ENCODE measurements around the gene TEX13D.

DNA sequence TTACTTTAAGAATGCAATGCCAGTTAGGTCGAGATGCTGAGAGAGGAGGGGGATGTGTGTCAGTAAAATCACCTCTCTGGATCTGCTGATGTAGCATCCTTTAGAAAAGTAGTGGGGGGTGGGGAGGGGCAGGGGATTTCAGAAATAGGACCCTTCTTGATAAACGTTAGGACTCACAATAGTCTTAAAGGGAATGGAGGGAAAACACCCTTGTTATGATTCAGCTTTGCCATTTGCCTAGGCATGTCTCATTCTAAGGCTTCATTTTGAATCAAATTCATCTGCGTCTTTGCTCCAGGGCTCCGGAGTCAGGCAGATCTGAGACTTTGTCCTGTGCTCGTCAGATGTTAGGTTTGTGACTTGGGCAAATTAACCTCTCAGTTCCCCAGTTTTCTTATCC, 14.8 kb downstream of the TEX13D start:
- no peak for TF ChIP-seq POLR2A (IDR thresholded peaks at IDR 0.05)
- TF ChIP-seq, protein P1, sequence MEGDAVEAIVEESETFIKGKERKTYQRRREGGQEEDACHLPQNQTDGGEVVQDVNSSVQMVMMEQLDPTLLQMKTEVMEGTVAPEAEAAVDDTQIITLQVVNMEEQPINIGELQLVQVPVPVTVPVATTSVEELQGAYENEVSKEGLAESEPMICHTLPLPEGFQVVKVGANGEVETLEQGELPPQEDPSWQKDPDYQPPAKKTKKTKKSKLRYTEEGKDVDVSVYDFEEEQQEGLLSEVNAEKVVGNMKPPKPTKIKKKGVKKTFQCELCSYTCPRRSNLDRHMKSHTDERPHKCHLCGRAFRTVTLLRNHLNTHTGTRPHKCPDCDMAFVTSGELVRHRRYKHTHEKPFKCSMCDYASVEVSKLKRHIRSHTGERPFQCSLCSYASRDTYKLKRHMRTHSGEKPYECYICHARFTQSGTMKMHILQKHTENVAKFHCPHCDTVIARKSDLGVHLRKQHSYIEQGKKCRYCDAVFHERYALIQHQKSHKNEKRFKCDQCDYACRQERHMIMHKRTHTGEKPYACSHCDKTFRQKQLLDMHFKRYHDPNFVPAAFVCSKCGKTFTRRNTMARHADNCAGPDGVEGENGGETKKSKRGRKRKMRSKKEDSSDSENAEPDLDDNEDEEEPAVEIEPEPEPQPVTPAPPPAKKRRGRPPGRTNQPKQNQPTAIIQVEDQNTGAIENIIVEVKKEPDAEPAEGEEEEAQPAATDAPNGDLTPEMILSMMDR (IDR thresholded peaks at IDR 0.05 in 4 of 5, conservative IDR thresholded peaks at IDR 0.05 in 1 of 5): no peak
